Mesothelial cell of epicardium (in vitro differentiated cells): ENCODE data around the gene DDX39B. TPM values are rescaled to one million over a fixed set of nuclear protein-coding genes. Genes with fewer than 3 reads are reported as not detected.
A peak's percentile ranks its signal among the peaks of the same experiment; 100 is the strongest.
"Not testable (repeated sequence)": the region's sequence is repeated elsewhere in the genome, so short reads cannot be mapped to it uniquely, and the experiment has no call there.

Experiments used
- DNase-seq, 2 experiments: peaks; one replicate each; pipeline ENCODE4 v3.0.0; 2021; ENCODE audit warnings: low spot score in 2 of 2; ENCODE audit not compliant: unreplicated experiment in 2 of 2
- H3K27ac Mint-ChIP-seq: 2 replicates; pipeline ENCODE4 v1.8.0; 2021; ENCODE audit warnings: mixed read lengths
- H3K27me3 Mint-ChIP-seq: 2 replicates; pipeline ENCODE4 v1.8.0; 2021; ENCODE audit warnings: low read depth, mixed read lengths
- H3K36me3 Mint-ChIP-seq: 2 replicates; pipeline ENCODE4 v1.8.0; 2021; ENCODE audit warnings: mixed read lengths
- H3K4me1 Mint-ChIP-seq: 2 replicates; pipeline ENCODE4 v1.8.0; 2021; ENCODE audit warnings: mixed read lengths
- H3K4me3 Mint-ChIP-seq: 2 replicates; pipeline ENCODE4 v1.8.0; 2021; ENCODE audit warnings: mild to moderate bottlenecking, moderate library complexity, mixed read lengths
- H3K9me3 Mint-ChIP-seq: 2 replicates; pipeline ENCODE4 v1.8.0; 2021; ENCODE audit warnings: mixed read lengths
- CTCF ChIP-seq: fragments of 200-600 bp; sonication (generic); IDR thresholded peaks from one replicate; pipeline ENCODE4 v1.5.0; 2021; ENCODE audit warnings: antibody characterized with exemption; ENCODE audit not compliant: unreplicated experiment
- total RNA-seq: library from RNA; stranded (reverse); gene quantifications from 3 replicates; pipeline ENCODE4 v1.2.1, GENCODE V29; 2021

The DDX39B gene
- total RNA-seq, 1 donor from 2014 or later, result 649 TPM

- H3K9me3 Mint-ChIP-seq, result peaks cover 7% of the 10 kb centered on the region
- DNase-seq, result no peak
- H3K27ac Mint-ChIP-seq, result no peak overlapping the region
- peaks cover 1% of the 10 kb centered on the region for H3K36me3 Mint-ChIP-seq
- H3K4me3 Mint-ChIP-seq, result peak overlapping the region; percentile 67
- peaks cover 25% of the 10 kb centered on the region for H3K4me1 Mint-ChIP-seq
- H3K27me3 Mint-ChIP-seq, result peaks cover 96% of the 10 kb centered on the region
- no peak for TF ChIP-seq CTCF
These were observed 43.1 kb downstream of the DDX39B start for GRCh38 chr6:31498748-31499147.

DNA sequence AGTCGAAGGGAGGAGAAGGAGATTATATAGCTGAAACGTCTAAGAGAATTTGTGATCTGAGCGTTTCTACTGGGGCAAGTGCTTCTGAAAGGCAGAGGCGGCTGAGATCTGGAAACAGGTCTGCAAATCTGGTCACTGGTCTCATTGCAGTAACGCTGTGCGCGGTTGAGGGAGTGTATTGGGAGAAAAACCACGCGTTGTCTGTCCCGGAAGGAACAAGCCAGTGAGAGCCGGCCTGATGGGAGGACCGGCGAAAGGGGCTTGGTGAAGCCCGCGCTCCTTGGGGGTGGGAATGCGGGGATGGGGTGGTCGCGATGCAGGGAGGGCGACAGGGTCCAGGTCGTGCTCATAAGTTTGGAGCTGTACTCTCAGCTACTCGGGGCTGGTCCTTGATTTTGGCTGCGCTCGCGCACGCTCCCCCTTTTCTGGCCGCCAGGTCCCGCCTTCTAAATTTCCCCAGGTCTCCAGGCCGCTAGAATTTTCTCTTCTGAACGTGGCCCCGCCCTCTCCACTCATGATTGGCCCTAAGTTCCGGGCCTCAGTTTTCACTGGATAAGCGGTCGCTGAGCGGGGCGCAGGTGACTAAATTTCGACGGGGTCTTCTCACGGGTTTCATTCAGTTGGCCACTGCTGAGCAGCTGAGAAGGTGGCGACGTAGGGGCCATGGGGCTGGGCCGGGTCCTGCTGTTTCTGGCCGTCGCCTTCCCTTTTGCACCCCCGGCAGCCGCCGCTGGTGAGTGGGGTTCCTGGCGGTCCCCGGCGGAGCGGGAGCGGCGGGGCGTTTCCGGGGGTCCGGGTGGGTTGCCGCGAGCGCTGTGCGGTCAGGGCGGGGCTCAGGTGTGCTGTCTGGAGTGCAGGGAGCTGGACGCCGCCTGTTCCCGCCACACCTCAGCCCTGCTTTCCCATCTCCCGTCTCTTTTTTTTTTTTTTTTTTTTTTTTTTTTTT lies 44.0 kb downstream of the DDX39B start, which contains the start of gene MICB:
Gene MICB (plus strand): TSS at position 615 of the 946 bp plus-strand sequence. CDS start 49 bp downstream, at position 664.
- H3K27ac Mint-ChIP-seq, result no peak within 1 kb of the TSS
- H3K36me3 Mint-ChIP-seq, result peaks cover 1% of the 10 kb centered on the region
- TF ChIP-seq CTCF, result no peak
- H3K4me1 Mint-ChIP-seq, result peaks cover 27% of the 10 kb centered on the region
- DNase-seq, result peak in 1 of 2 experiments; percentile 57
- peak within 1 kb of the TSS; percentile 67 for H3K4me3 Mint-ChIP-seq
- peaks cover 96% of the 10 kb centered on the region for H3K27me3 Mint-ChIP-seq
- H3K9me3 Mint-ChIP-seq, result peaks cover 7% of the 10 kb centered on the region

- Mint-ChIP-seq H3K4me3 (peak overlapping the region; percentile 62), H3K27me3 (peaks cover 95% of the 10 kb centered on the region), H3K4me1 (peaks cover 29% of the 10 kb centered on the region)
- H3K36me3 Mint-ChIP-seq, H3K27ac Mint-ChIP-seq, DNase-seq, H3K9me3 Mint-ChIP-seq: not testable (repeated sequence)
These were observed 45.0 kb downstream of the DDX39B start for GRCh38 chr6:31496826-31497225.

- Mint-ChIP-seq H3K27ac (no peak overlapping the region), H3K27me3 (peaks cover 89% of the 10 kb centered on the region), H3K4me1 (peaks cover 30% of the 10 kb centered on the region), H3K4me3 (no peak overlapping the region), H3K36me3 (peaks cover 1% of the 10 kb centered on the region), H3K9me3 (no peaks in the 10 kb centered on the region)
- no peak for DNase-seq
- TF ChIP-seq CTCF, result no peak
These were observed 46.2 kb downstream of the DDX39B start for GRCh38 chr6:31495580-31495979.

DNA sequence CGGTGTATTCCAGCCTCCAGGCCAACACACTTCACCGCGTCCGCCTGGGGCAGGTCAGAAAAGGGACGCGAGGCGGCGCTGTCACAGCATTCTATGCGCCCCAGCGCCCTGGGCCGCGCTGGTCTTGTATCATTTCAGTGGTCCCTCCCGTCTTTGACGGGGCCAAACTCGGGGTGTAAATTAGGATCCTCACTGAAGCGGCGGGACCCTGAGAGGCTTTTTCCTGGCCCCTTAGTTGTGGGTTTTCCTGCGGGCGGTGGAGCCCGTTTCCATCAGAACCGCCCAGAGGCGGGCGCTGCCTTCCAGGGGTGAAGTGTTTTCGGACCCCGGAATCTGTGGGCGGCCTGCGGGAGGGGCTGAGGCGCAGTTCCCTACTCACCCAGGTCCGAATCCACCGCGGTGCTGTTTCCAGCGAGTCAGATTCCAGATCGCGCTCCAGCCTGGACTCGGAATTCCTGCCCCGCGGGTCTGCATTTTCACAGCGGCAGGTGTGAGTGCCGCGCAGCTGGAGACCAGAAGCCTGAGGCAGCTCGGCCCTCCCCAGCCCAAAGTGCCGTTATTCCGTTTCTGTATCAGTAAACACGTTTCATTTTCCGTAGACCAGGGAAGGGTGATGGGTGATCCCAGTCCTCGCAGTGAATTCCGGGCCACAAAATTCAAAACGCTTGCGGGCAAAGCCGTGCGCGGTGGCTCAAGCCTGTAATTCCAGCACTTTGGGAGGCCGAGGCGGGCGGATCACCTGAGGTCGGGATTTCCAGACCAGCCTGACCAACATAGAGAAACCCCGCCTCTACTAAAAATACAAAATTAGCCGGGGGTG lies 47.7 kb downstream of the DDX39B start:
- peak; percentile 62 for TF ChIP-seq CTCF
- Mint-ChIP-seq H3K9me3 (no peaks in the 10 kb centered on the region), H3K36me3 (peaks cover 1% of the 10 kb centered on the region), H3K4me3 (peak overlapping the region; percentile 42), H3K27me3 (peaks cover 91% of the 10 kb centered on the region), H3K4me1 (peaks cover 28% of the 10 kb centered on the region), H3K27ac (no peak overlapping the region)
- DNase-seq, result peak; percentile 47 to 80

DNA sequence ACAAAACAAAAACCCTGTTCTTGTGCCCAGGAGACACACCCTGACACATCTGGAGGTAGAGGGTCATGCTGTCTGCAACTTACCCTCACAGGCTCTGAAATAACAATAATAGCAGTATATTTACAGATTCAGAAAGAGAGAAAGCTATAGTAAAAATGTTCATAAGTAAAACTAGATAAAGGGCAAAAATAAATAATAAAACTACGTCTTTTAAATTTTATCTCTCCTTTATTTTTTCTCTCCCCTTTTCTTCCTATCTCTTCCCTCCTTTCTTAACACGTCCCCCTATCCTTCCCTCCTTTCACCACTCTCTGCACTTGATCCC lies 48.3 kb downstream of the DDX39B start:
- Mint-ChIP-seq H3K4me1 (peaks cover 23% of the 10 kb centered on the region), H3K27me3 (peaks cover 90% of the 10 kb centered on the region), H3K4me3 (peak overlapping the region; percentile 42)
- H3K36me3 Mint-ChIP-seq, H3K27ac Mint-ChIP-seq, DNase-seq, H3K9me3 Mint-ChIP-seq: not testable (repeated sequence)
